GM23248 (cell line): ENCODE data around the gene MBOAT1. TPM values are rescaled to one million over a fixed set of nuclear protein-coding genes. Genes with fewer than 3 reads are reported as not detected.

ENCODE experiments used
- DNase-seq: peaks from one replicate; pipeline ENCODE4 v3.0.0-alpha.2; 2015
- H2AFZ ChIP-seq: fragments of 200-600 bp; sonication (generic); 2 replicates; pipeline ENCODE4 v1.6.1; 2016; ENCODE audit warnings: antibody characterized with exemption
- H3F3A ChIP-seq: fragments of 200-600 bp; sonication (generic); 2 replicates; pipeline ENCODE4 v1.6.1; 2016; ENCODE audit warnings: mild to moderate bottlenecking, antibody characterized with exemption, mixed run types; ENCODE audit not compliant: insufficient read depth
- H3K27ac ChIP-seq: fragments of 200-600 bp; sonication (generic); 2 replicates; pipeline ENCODE4 v1.5.1; 2016; ENCODE audit warnings: mild to moderate bottlenecking
- H3K27me3 ChIP-seq: fragments of 200-600 bp; sonication (generic); replicated peaks from 2 replicates; pipeline ENCODE4 v1.6.1; 2016; ENCODE audit warnings: mild to moderate bottlenecking; ENCODE audit not compliant: insufficient read depth
- H3K36me3 ChIP-seq: fragments of 200-600 bp; sonication (generic); 2 replicates; pipeline ENCODE4 v1.6.1; 2016; ENCODE audit warnings: low read depth, mild to moderate bottlenecking
- H3K4me1 ChIP-seq: fragments of 200-600 bp; sonication (generic); 2 replicates; pipeline ENCODE4 v1.6.1; 2016; ENCODE audit warnings: mild to moderate bottlenecking; ENCODE audit not compliant: insufficient read depth
- H3K4me2 ChIP-seq: fragments of 200-600 bp; sonication (generic); one replicate; pipeline ENCODE4 v1.6.1; 2016; ENCODE audit warnings: mild to moderate bottlenecking; ENCODE audit not compliant: unreplicated experiment
- H3K4me3 ChIP-seq: fragments of 200-600 bp; sonication (generic); 2 replicates; pipeline ENCODE4 v1.5.1; 2016; ENCODE audit warnings: mild to moderate bottlenecking
- H3K79me2 ChIP-seq: fragments of 200-600 bp; sonication (generic); 2 replicates; pipeline ENCODE4 v1.6.1; 2016; ENCODE audit warnings: mild to moderate bottlenecking; ENCODE audit not compliant: insufficient read depth
- H3K9ac ChIP-seq: fragments of 200-600 bp; sonication (generic); 2 replicates; pipeline ENCODE4 v1.6.1; 2016; ENCODE audit warnings: mild to moderate bottlenecking
- H3K9me2 ChIP-seq: fragments of 200-600 bp; sonication (generic); 2 replicates; pipeline ENCODE4 v1.6.1; 2016; ENCODE audit warnings: mixed run types, mild to moderate bottlenecking, moderate library complexity; ENCODE audit not compliant: insufficient read depth
- H3K9me3 ChIP-seq: fragments of 200-600 bp; sonication (generic); one replicate; pipeline ENCODE4 v1.6.1; 2017; ENCODE audit warnings: low read depth
- H4K20me1 ChIP-seq: fragments of 200-600 bp; sonication (generic); 2 replicates; pipeline ENCODE4 v1.6.0; 2016; ENCODE audit not compliant: insufficient read depth
- EZH2 ChIP-seq: fragments of 200-600 bp; sonication (generic); IDR thresholded peaks from 2 replicates; pipeline ENCODE4 v1.6.1; 2018; ENCODE audit warnings: antibody characterized with exemption, mild to moderate bottlenecking; ENCODE audit not compliant: insufficient read depth, poor library complexity, severe bottlenecking
- EZH2phosphoT487 ChIP-seq: fragments of 200-600 bp; sonication (generic); IDR thresholded peaks from 2 replicates; pipeline ENCODE4 v1.6.1; 2018; ENCODE audit warnings: antibody characterized with exemption, moderate library complexity, mild to moderate bottlenecking, low read depth; ENCODE audit not compliant: insufficient read depth
- WGBS, 2 experiments: methylation state at CpG; one replicate each; pipeline ENCODE4 v1.1.6; 2015 to 2017; ENCODE audit warnings: low lambda C conversion rate in 2 of 2, low coverage in 1 of 2; ENCODE audit errors: missing lambda C conversion rate in 2 of 2; 5-methylcytosine and 5-hydroxymethylcytosine counted together
- in situ Hi-C: fragments of 300-500 bp; cut with MboI; formaldehyde crosslinking; loops from 2 replicates; pipeline ENCODE4 v1.15.0; 2020
- polyA plus RNA-seq: library from polyadenylated mRNA; unstranded; fragments of >200 nt; fragmentation: Nextera tagmentation; extraction: Ambion mirVana; gene quantifications from 2 replicates; pipeline ENCODE4 v1.2.1, GENCODE V29; 2016
- total RNA-seq: library from RNA; depleted of rRNA; stranded (reverse); fragments of >200 nt; shearing (Covaris generic); gene quantifications from 2 replicates; pipeline ENCODE4 v1.2.3, GENCODE V29; 2014

MBOAT1 gene
- total and polyA plus RNA-seq, 2 experiments from 2014 or later, result 1.8 to 4.0 TPM

- TF ChIP-seq EZH2phosphoT487 (no peak), EZH2 (no peak)
- Histone ChIP-seq H3K36me3 (no peaks in the 10 kb centered on the region), H4K20me1 (no peaks in the 10 kb centered on the region), H3K9me3 (no peaks in the 10 kb centered on the region), H2AFZ (no peak overlapping the region), H3K27me3 (no peaks in the 10 kb centered on the region), H3K79me2 (no peaks in the 10 kb centered on the region), H3K9ac (no peak overlapping the region), H3K9me2 (no peaks in the 10 kb centered on the region), H3K4me2 (no peak overlapping the region), H3K4me1 (peaks cover 11% of the 10 kb centered on the region; the same call in 1 of the 2 replicates), H3K27ac (no peak overlapping the region), H3F3A (0 out of 2 replicates have a peak, but pooled peaks cover 6% of the 10 kb centered on the region), H3K4me3 (no peak overlapping the region)
- in situ Hi-C loops, result no loop called here
- DNase-seq, result no peak
- 72 to 88% methylated on average over 3 of the region's 3 CpGs for WGBS, 2 experiments
Measured at GRCh38 chr6:20221421-20221820, 9.2 kb upstream of the MBOAT1 start.

- H3K36me3 ChIP-seq, result no peaks in the 10 kb centered on the region
- H4K20me1 ChIP-seq, result no peaks in the 10 kb centered on the region
- no peak overlapping the region for H2AFZ ChIP-seq
- TF ChIP-seq EZH2phosphoT487, result no peak
- no peak for TF ChIP-seq EZH2
- WGBS, 2 experiments, result 64 to 65% methylated on average over 3 of the region's 3 CpGs
- peaks cover 11% of the 10 kb centered on the region; the same call in 1 of the 2 replicates for H3K4me1 ChIP-seq
- H3K27me3 ChIP-seq, result no peaks in the 10 kb centered on the region
- H3K4me2 ChIP-seq, result no peak overlapping the region
- H3K27ac ChIP-seq, result no peak overlapping the region
- no peak for DNase-seq
- in situ Hi-C loops, result no loop called here
- no peaks in the 10 kb centered on the region for H3K9me2 ChIP-seq
- no peaks in the 10 kb centered on the region for H3K9me3 ChIP-seq
- H3K79me2 ChIP-seq, result no peaks in the 10 kb centered on the region
- 0 out of 2 replicates have a peak, but pooled peaks cover 9% of the 10 kb centered on the region for H3F3A ChIP-seq
- no peak overlapping the region for H3K4me3 ChIP-seq
- no peak overlapping the region for H3K9ac ChIP-seq
Measured at GRCh38 chr6:20220359-20220758, 8.1 kb upstream of the MBOAT1 start.

DNA sequence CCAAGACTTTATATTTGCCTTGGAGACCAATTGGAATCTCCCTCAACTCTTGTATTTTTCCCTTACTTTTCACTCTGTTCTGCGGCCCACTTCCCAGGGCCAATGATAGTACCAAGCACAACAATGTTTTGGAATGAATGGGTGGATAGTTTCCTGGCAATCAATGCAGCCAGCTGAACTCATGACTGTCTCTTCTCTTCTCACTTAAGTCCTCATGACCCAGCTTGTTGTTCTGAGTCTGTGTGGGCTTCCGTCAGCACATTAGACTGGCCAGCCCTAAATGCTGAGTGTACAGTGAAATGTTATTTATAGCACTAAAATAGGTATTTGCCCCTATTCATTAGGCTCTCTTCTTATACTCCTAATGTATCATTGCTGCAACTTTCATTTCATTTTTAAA is 5.6 kb upstream of the MBOAT1 start:
- in situ Hi-C loops, result no loop called here
- peak; percentile 23 for DNase-seq
- Histone ChIP-seq H2AFZ (0 out of 2 replicates have a peak overlapping the region, but pooled peaks have one; percentile 41), H3K9me3 (no peaks in the 10 kb centered on the region), H3K4me3 (no peak overlapping the region), H3K36me3 (no peaks in the 10 kb centered on the region), H3K9ac (no peak overlapping the region), H3K79me2 (no peaks in the 10 kb centered on the region), H3K4me2 (no peak overlapping the region), H4K20me1 (no peaks in the 10 kb centered on the region), H3K27ac (no peak overlapping the region), H3F3A (peaks cover 16% of the 10 kb centered on the region; the same call in 1 of the 2 replicates), H3K4me1 (peaks cover 14% of the 10 kb centered on the region; the same call in 1 of the 2 replicates), H3K9me2 (no peaks in the 10 kb centered on the region), H3K27me3 (no peaks in the 10 kb centered on the region)
- TF ChIP-seq EZH2phosphoT487 (no peak), EZH2 (no peak)
- WGBS, 2 experiments, result 51 to 67% methylated on average over 2 of the region's 2 CpGs

- peaks cover 18% of the 10 kb centered on the region; the same call in 1 of the 2 replicates for H3F3A ChIP-seq
- H3K9me2 ChIP-seq, result no peaks in the 10 kb centered on the region
- no peaks in the 10 kb centered on the region for H3K9me3 ChIP-seq
- in situ Hi-C loops, result no loop called here
- TF ChIP-seq EZH2, result no peak
- 15 to 21% methylated on average over 5 of the region's 5 CpGs for WGBS, 2 experiments
- H4K20me1 ChIP-seq, result no peaks in the 10 kb centered on the region
- H3K79me2 ChIP-seq, result no peaks in the 10 kb centered on the region
- no peak overlapping the region for H3K27ac ChIP-seq
- peaks cover 16% of the 10 kb centered on the region; the same call in 1 of the 2 replicates for H3K4me1 ChIP-seq
- peak overlapping the region; percentile 37 for H3K4me3 ChIP-seq
- peak overlapping the region; percentile 41; the same call in 1 of the 2 replicates for H2AFZ ChIP-seq
- no peaks in the 10 kb centered on the region for H3K36me3 ChIP-seq
- H3K4me2 ChIP-seq, result peak overlapping the region; percentile 44
- no peak overlapping the region for H3K9ac ChIP-seq
- H3K27me3 ChIP-seq, result no peaks in the 10 kb centered on the region
- peak; percentile 46 for DNase-seq
Measured at GRCh38 chr6:20217324-20217855, 5.1 kb upstream of the MBOAT1 start.
